Medulla oblongata (tissue), 1 donor: ENCODE data around the gene PVR.
"Not testable (repeated sequence)": the region's sequence is repeated elsewhere in the genome, so short reads cannot be mapped to it uniquely, and the experiment has no call there.

Experiments used
- DNase-seq: peaks from one replicate; pipeline ENCODE4 v3.0.0-alpha.2; 2015; ENCODE audit errors: extremely low spot score

Gene PVR

DNA sequence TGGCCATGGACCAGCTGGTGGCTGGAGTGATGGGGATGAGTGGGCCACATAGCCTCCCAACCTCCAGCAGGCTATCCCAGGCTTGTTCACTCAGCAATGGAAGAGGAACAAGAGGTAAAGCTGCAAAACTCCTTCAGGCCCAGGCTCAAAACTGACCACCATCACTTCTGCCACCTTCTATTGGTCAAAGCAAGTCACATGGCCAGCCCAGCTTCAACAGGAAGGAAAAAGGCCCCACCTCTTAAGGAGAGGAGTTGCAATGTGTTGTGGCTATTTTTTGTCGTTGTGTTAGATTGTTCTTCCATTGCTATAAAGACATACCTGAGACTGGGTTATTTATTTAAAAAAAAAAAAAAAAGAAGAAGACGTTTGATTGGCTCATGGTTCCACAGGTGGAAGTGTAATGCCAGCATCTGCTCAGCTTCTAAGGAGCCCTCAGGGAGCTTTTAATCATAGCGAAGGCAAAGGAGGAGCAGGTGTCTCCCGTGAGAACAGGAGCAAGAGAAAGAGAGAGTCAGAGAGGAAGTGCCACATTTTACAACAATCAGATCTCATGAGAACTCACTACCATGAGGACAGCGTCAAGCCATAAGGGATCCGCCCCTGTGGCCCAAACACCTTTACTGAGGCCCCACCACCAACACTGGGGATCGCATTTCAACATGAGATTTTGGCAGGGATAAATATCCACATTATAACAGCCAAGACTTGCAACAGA lies 24.9 kb upstream of the PVR start:
- DNase-seq = no peak

DNA sequence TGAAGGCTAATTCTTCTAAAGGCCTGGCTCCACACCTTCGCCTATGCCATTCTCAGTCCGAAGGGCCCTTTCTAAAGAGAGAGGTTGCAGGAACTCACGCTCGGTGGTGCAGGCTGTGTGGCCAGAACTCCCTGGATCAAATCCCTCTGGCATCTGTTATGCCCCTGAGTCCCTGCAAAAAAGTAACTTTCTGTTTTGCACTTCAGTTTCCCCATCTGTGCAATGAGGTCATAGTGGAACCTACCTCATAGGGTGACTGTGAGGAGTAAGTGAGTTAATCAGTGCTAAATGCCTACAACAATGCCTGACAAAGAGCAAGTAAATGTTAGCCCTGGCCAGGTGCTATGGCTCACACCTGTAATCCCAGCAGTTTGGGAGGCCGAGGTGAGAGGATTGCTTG lies 23.0 kb upstream of the PVR start:
- DNase-seq = no peak

DNA sequence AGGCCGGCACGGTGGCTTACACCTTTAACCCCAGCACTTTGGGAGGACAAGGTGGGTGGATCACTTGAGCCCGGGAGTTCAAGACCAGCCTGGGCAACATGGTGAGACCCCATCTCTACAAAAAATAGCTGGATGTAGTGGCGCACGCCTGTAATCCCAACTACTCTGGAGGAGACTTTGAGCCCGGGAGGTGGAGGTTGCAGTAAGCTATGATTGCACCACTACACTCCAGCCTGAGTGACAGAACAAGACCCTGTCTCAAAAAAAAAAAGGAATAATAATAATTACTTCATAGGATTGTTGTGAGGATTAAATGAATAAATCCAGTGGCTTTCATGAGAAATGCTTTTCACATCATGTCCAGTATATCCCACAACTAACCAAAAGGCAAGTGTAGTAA lies 22.3 kb upstream of the PVR start:
- DNase-seq = no peak

DNA sequence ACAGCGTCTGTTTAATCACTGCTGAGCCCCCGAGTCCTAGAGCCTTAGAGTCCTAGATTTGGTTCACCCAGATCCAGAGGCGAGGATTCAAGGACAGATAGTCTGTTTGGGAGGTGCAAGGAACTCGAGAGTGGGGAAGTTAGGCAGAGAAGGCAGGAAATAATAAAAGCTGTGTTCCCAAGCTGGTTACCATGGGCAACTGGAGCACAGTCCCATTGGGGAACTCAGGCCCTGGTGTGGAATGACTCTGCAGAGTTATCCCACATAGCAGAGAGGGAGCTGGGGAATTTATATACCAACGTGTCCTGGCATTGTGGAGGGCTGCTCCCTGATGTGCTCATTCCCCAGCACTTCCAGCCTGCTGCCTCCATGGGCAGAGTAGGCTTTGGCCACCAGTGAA lies 20.6 kb upstream of the PVR start:
- no peak for DNase-seq

DNA sequence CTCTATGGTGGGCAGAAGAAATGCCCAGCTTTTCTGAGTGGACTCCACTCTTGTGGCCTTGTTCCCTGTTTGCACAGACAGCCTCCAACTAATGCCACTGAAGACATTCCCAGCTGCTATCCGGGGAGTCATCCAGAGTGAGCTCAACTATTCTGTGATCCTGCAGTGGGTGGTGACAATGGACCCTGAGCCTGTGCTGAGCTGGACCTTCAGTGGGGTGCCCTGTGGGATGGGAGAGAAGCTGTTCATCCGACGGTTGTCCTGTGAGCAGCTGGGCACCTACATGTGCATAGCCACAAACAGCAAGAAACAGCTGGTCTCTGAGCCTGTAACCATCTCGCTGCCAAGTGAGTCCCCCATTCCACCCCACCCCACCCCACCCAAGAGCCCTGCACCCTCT lies 20.1 kb upstream of the PVR start:
- no peak for DNase-seq

DNA sequence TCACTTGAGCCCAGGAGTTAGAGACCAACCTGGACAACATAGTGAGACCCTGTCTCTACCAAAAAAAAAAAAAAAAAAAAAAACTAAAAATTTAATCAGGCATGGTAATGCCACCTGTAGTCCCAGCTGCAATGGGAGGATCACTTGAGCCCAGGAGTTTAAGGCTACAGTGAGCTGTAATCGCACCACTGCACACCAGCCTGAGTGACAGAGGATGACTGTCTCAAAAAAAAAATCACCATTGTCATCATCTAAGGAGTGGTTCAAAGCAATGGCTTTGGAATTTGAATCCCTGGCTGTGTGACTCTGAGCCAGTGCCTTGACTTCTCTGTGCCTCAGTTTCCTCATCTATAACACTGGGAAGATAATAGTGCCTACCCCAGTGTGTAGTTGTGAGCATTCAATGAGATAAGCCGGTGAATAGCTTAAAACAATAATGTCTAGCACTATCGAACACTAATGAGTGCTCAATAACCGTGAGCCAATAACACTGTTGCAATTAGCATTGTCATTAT lies 18.8 kb upstream of the PVR start:
- DNase-seq = no peak

DNA sequence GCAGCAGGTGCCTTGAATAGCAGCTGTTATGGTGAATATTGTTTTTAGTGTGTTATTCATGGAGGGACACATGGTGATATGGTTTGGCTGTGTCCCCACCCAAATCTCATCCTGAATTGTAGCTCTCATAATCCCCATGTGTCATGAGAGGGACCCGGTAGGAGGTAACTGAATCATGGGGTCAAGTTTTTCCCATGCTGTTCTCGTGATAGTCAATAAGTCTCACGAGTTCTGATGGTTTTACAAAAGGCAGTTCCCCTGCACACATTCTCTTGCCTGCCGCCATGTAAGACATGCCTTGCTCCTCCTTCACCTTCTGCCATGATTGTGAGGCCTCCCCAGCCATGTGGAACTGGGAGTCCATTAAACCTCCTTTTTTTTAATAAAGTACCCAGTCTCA lies 18.1 kb upstream of the PVR start:
- not testable (repeated sequence) for DNase-seq

DNA sequence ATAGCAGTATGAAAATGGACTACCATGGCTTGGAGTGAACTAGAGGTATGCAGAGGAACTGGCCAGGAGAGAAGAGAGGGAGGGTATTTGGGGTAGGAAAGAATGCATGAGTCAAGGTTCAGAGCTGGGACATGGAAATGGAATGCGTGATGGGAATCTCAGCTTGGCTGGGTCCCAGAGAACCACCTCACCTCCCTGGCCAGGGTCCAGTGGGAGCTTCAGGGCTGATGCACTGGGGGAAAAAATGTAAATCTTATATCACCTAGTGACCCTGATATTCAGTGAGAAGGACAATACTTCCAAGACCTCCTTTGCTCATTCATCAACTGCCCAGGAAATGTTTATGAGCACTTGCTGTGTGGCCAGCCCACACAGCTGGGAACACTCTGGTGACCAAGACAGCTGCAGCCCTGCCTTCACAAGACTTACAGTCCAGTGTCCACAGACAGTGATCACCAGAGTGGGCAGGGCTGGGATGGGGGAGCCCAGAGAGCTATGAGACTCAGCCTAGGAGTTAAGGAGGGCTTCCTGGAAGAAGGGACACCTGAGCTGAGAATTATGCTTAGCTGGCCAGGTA lies 17.6 kb upstream of the PVR start:
- no peak for DNase-seq

DNA sequence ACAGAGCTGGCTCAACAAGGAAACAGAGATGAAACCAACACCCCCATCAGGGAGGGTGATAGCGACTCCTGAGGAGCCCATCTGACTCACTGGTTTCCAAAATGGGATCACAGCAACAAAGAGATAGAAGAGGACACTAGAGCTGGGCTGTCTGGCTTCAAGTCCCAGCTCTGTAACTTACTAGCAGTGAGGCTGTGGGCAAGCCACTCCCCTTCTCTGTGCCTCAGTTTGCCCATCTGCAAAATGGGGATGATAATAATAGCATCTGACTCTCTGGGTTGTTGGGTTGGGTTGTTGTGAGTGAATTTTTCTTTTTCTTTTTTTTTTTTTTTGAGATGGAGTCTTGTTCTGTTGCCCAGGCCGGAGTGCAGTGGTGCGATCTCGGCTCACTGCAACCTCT lies 16.1 kb upstream of the PVR start:
- DNase-seq = no peak

DNA sequence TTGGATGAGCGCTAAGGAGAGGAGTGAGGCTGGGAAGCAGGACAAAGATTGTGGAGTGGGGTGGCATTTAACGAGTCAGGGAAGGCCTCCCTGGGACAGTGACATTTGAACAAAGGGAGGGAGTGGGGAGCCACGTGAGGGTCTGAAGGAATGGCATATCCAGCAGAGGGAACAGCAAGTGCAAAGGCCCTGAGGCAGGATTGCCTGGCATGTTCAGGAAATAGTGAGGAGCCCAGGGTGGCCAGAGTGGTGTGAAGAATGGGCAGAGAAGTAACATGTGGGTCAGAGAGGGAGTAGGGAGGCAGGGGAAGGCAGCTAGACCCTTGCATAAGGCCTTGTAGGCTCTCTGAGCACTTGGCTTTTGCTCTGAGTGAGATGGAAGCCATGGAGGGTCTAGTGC lies 14.9 kb upstream of the PVR start:
- no peak for DNase-seq

DNA sequence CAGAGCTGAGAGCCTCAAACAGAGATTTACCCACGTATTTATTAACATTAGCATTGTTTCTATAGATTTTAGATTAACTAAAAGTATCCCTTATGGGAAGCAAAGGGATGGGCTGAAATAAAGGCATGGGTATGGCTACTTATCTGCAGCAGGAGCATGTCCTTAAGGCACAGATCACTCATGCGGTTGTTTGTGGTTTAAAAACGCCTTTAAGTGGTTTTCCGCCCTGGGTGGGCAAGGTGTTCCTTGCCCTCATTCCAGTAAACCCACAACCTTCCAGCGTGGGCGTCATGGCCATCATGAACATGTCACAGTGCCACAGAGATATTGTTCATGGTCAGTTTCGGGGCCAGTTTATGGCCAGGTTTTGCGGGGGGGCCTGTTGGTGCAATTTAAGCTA lies 12.1 kb upstream of the PVR start:
- not testable (repeated sequence) for DNase-seq

DNA sequence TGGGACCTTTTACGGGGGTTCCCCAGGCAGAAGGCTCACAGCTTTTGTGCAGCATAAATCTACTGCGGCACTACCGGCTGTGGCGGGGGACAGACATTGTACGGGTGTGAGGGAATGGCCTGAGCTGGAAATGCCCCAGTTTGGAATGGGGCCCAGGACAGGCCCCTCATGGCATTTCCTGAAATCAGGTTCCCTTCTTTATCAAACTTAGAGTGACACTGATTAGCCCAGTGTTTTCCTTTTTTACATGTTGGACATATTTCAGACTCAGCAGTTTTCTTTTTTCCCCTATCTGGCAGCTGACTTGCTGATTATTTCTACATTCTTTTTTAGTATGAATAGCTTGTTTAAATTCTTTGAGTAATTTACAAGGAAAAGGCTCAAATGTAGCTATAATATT lies 9.7 kb upstream of the PVR start:
- DNase-seq = not testable (repeated sequence)

DNA sequence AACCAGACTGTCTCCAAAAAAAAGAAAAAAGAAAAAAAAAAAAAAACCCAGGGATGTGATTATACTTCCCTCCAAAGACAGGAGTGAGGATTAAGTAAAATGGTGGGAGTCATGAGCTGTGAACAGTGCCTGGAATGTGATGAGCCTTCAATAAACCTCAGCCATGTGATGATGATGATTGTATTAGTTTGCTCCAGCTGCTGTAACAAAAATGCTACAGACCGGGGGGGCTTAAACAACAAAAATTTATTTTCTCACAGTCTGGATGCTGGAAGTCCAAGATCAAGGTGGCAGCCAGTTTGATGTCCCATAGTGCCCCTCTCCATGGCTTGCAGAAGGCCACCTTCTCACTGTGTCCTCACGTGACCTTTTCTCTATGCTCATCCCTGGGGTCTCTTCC lies 8.9 kb upstream of the PVR start:
- no peak for DNase-seq

DNA sequence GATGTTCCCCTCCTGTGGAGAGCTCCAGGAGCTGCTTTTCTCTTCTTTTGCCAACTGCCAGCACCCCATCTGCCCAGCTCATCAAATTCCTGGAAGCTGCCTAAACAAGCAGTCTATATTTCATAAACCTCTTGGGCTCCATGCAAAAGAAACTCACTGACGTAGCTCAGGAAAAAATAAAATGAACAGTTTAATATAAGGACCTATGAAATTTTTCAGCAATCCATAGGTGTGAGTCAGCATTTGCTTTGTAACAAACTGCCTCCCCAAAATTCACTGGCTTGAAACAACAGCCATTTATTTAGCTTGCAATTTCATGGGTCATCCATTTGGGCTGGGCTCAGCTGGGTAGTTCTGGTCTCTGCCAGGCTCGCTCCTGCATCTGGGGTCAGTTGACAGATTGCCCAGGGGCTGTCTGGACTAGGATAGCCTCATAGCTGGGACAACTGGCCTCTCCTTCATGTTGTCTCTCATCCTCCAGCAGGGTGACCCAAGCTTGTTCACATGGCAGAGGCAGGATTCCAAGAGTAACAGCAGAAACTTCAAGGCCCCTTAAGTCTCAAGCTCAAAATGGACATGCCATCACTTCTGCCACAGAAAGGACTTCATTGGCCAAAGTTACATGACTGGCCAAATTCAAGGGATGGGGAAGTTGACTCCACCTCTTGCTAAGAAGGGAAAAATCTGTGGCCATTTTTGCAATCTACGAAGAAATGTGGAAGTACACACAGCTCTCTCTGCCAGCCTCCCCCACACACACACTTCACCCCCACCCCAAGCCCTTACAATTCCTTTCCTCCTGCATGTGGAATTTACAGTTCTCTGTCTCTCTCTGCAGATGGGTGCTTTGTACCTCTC lies 7.9 kb upstream of the PVR start:
- peak; percentile 16 for DNase-seq

DNA sequence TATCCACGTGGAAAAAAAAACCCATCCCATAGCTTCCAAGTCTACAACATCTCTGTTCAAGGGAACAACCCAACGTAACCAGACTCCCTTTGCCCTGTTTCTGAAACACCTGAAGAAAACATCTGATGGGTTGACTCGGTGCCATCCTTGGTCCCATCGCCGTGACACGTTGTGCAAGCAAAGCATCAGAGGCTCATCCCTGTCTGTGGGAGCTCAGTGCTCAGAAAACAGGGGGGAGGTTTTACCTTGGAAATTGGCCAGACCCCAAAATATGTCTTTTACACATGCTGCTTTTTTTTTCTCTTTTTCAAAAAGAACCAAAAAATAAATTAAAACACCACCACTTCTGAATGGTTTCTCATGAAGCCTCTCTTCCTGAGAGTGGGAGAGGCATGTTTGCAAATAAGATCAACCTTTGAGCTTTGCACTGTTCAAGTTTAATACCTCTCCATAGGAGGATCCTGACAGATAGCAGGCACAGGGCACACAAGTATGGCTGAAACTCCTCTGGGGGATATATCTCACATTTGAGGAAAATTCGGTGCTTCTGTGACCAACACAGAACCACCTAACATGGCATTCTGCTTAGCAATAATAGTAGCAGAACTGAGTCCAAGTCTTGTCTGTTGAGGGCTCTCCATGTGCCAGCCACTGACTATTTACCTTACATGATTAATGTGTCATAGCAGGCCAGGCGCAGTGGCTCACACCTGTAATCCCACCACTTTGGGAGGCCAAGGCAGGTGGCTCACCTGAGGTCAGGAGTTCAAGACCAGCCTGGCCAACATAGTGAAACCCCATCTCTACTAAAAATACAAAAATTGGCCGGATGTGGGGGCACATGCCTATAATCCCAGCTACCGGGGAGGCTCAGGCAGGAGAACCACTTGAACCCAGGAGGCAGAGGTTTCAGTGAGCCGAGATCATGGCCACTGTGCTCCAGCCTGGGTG lies 7.0 kb upstream of the PVR start:
- DNase-seq = no peak

DNA sequence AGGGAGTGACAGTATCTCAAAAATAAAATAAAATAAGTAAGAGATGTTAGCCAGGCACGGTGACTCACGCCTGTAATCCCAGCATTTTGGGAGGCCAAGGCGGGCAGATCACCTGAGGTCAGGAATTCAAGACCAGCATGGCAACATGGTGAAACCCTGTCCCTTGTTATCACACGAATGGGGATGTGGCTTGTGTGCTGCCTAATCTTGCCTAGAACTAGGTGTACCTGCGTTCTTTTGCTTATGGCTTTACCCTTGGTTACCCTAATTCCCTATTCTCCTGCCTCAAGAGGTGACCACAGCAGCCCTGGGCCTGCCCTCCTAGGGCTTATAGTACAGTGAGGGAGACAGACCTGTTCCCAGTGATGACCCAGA lies 6.3 kb upstream of the PVR start:
- DNase-seq = no peak

DNA sequence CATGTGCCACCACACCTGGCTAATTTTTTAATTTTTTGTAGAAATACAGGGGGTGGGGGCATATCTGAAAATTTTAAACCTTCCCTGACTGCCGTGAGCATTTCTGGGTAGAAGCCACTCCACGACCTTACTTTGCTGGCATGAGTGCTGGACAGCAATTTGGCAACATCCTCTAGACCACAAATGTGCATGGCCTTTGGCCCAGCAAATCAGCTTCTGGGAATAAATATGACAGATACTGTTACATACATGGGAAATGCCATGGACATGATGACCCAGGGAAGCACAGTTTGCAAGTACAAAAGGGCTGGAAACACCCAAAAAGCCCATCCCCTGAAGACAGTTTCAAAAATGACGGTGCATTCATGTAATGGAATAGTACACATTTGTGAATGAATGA lies 3.2 kb upstream of the PVR start:
- no peak for DNase-seq

DNA sequence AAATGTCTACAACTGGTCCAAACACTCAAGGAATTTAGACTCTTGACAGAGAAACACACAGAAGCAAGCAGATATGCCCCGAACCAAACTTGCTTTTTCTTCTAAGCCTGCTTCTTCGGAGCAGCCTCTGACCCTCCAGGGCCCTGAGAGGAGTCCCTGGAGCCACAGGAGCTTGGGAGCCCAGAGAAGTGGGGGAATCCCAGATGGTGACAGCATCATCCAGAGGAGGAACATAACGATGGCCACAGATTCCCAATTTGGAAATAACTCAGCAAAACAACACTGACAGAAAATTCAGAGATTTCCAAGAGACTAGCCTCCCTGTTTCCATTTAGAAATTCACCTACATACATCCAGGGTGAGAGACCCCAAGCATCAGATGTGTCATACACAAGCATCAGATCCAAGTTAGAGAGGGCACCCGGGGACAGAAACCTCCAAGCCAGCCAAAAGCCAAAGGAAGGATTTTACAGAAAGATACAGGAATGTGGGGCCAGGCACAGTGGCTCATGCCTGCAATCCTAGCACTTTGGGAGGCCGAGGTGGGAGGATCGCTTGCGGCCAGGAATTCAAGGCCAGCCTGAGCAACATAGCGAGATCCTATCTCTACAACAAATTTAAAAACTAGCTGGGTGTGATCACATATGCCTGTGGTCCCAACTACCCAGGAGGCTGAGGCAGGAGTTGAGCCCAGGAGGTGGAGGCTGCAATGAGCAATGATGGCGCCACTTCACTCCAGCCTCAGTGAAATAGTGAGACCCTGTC lies 2.0 kb upstream of the PVR start:
- DNase-seq = no peak

DNA sequence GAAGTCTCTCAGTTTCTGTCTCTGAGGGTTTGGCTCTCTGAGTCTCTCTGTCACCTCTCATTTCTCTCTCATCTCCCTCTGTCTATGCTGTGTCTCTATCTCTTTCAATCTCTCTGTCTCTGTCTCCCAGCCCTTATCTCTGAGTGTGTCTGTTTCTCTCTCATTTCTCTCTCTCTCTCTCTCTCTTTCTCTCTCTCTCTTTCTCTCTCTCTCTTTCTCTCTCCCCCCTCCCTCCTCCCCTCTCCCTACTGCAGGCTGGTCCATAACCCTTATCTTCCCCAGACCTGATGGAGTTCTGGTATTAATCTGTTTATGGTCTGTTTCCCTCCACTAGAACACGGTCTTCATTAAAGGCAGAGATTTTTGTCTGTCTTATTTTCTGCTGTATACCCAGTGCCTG lies 1.3 kb upstream of the PVR start:
- DNase-seq = no peak

DNA sequence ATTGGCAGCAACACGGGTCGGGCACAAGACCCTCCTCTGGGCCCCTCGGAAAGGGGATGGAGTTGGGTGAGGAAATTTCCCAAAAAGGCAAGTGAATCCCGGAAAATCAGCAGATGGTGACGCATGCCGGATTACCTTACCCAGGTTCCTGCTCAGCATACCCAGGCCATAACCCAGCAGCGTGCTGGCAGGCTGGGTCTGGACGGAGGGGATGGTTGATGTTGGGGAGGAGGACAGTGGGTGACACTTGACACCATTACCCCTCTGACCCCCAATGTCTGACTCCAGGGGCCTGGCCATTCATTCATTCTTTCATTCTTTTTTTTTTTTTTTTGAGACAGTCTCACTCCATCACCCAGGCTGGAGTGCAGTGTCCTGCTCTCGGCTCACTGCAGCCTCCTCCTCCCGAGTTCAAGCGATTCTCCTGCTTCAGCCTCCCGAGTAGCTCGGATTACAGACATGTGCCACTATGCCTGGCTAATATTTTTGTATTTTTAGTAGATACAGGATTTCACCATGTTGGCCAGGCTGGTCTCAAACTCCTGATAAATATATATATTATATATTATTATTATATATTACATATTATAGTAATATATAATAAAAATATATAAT lies 799 bp downstream of the PVR start:
- no peak for DNase-seq
